Measurements from ENCODE around the gene IFI6. TPM values are rescaled to one million over a fixed set of nuclear protein-coding genes. Genes with fewer than 3 reads are reported as not detected.
"Not testable (repeated sequence)": the region's sequence is repeated elsewhere in the genome, so short reads cannot be mapped to it uniquely, and the experiment has no call there.

Gene IFI6
- total RNA-seq, 6 experiments from 2014 or later, result 9.5 to 45.7 (median 33.2) TPM

DNA sequence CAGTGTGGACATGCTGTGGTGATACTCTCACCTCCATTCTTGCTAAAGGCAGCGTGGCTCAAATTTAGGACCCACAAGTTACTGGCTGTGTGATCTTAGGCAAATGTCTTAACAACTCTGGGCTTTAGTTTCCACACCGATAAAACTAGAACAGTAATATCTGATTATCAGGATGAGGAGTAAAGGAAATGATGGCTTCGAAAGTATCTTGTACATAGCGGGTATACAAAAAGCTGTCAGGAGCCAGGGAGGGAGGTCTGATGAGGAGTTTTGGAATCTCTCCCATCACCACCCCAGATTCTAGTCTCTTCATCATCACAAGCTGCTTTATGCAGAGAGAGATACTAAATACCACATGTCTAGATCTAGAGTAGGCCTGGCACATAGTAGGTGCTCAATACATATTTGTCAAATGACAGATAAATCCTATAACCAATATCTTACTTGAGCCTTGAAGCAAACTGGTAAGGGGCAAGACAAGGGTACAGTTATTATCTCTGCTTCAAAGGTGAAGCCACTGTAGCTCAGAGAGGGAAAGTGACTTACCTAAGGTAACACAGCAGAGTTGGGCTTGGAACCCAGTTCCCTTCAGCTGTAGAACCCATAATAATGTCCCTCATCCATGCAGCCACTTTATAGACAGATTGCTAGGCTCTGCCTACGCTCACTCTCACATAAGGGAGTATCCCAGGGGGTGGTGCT is 27.5 kb downstream of the IFI6 start:
- Histone ChIP-seq H3K27me3 (no peaks in the 10 kb centered on the region), H3K36me3 (no peaks in the 10 kb centered on the region), H3K27ac (no peak overlapping the region), H3K9me3 (no peaks in the 10 kb centered on the region), H3K4me1 (no peaks in the 10 kb centered on the region), H3K4me3 (no peak overlapping the region)
- no peak for DNase-seq
- no peak for ATAC-seq
- intact Hi-C loops (cut with DNase I), result no loop called here
- TF ChIP-seq POLR2A (IDR thresholded peaks at IDR 0.05), result no peak
- TF ChIP-seq, protein P1, sequence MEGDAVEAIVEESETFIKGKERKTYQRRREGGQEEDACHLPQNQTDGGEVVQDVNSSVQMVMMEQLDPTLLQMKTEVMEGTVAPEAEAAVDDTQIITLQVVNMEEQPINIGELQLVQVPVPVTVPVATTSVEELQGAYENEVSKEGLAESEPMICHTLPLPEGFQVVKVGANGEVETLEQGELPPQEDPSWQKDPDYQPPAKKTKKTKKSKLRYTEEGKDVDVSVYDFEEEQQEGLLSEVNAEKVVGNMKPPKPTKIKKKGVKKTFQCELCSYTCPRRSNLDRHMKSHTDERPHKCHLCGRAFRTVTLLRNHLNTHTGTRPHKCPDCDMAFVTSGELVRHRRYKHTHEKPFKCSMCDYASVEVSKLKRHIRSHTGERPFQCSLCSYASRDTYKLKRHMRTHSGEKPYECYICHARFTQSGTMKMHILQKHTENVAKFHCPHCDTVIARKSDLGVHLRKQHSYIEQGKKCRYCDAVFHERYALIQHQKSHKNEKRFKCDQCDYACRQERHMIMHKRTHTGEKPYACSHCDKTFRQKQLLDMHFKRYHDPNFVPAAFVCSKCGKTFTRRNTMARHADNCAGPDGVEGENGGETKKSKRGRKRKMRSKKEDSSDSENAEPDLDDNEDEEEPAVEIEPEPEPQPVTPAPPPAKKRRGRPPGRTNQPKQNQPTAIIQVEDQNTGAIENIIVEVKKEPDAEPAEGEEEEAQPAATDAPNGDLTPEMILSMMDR (IDR thresholded peaks at IDR 0.05), result no peak
- WGBS (ENCODE audit: insufficient coverage, low coverage, low lambda C conversion rate, missing lambda C conversion rate), result 77% methylated on average over 5 of the region's 5 CpGs

DNA sequence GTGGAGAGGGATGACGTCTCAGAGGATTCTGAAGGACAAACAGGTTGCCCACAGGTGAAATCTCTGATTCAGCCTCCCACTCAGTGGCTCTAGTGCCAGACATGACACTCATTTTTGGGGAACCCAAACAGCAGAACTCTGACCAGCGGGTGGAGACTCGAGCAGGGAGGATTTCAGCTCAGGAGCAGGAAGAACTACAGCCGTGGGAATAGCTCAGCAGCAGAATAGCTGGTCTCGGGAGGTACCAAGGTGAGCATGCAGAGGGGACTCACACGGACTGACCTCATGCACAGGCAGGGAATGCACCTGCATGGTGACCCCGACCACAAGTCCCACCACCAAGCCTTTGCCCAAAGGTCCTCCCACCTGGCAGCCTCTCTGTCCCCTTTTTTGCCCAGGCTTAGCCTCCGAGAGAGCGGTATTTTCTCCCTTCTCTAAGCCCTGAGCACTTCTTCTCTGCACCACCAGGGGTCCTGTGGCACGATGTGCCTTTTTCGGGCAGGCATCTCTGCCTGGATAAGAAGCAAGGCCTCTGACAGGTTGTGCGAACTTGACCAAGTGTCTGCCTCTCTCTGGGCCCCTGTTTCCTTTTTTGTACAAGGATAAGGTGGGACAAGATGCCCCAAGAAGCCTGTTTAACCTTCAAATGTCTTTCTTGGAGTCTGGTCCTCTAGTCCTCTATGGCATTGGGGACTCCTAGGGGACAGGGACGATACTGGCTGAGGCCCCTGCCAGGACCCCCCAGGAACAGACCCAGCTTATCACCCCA is 28.2 kb downstream of the IFI6 start:
- no peak for TF ChIP-seq POLR2A (IDR thresholded peaks at IDR 0.05)
- TF ChIP-seq, protein P1 (IDR thresholded peaks at IDR 0.05), result peak; percentile 62 to 75 (median 66)
- no peak for DNase-seq
- Histone ChIP-seq H3K9me3 (no peaks in the 10 kb centered on the region), H3K27ac (no peak overlapping the region), H3K4me1 (no peaks in the 10 kb centered on the region), H3K4me3 (no peak overlapping the region), H3K27me3 (no peaks in the 10 kb centered on the region), H3K36me3 (no peaks in the 10 kb centered on the region)
- 18% methylated on average over 6 of the region's 13 CpGs for WGBS (ENCODE audit: insufficient coverage, low coverage, low lambda C conversion rate, missing lambda C conversion rate)
- ATAC-seq, result peak; percentile 76 to 92 (median 82)
- intact Hi-C loops (cut with DNase I), result no loop called here

DNA sequence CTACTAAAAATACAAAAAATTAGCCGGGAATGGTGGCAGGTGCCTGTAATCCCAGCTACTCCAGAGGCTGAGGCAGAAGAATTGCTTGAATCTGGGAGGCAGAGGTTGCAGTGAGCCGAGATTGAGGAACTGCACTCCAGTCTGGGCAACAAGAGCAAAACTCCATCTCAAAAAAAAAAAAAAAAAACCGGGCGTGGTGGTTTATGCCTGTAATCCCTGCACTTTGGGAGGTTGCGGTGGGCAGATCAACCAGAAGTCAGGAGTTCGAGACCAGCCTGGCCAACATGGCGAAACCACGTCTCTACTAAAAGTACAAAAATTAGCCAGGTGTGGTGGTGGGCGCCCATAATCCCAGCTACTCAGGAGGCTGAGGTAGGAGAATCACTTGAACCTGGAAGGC is 31.5 kb downstream of the IFI6 start:
- intact Hi-C loops (cut with DNase I); DNase-seq; H3K4me3 ChIP-seq; ATAC-seq; H3K9me3 ChIP-seq; H3K36me3 ChIP-seq; H3K27ac ChIP-seq; H3K27me3 ChIP-seq; H3K4me1 ChIP-seq: not testable (repeated sequence)
- WGBS (ENCODE audit: insufficient coverage, low coverage, low lambda C conversion rate, missing lambda C conversion rate), result 84% methylated on average over 8 of the region's 9 CpGs

DNA sequence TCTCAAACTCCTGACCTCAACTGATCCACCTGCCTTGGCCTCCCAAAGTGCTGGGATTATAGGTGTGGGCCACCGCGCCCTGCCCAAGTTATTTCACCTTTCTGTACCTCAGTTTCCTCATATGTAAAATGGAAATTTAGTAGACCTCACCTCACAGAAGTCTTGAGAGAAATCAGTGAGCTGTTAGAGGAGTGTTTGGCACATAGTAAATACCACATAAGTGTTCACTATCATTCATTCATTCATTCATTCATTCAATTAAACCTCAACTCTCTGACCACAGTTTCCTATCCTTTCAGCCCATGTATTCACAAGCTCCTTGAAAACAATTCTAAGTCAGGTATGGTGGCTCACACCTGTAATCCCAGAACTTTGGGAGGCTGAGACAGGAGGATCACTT is 33.2 kb downstream of the IFI6 start:
- DNase-seq (no peak), ATAC-seq (no peak)
- intact Hi-C loops (cut with DNase I), result no loop called here
- Histone ChIP-seq H3K27me3 (no peaks in the 10 kb centered on the region), H3K27ac (no peak overlapping the region), H3K4me1 (no peaks in the 10 kb centered on the region), H3K9me3 (no peaks in the 10 kb centered on the region), H3K4me3 (no peak overlapping the region), H3K36me3 (no peaks in the 10 kb centered on the region)
- TF ChIP-seq, protein P1 (IDR thresholded peaks at IDR 0.05), result no peak
- no peak for TF ChIP-seq POLR2A (IDR thresholded peaks at IDR 0.05)
- 100% methylated on average over 1 of the region's 2 CpGs for WGBS (ENCODE audit: insufficient coverage, low coverage, low lambda C conversion rate, missing lambda C conversion rate)

DNA sequence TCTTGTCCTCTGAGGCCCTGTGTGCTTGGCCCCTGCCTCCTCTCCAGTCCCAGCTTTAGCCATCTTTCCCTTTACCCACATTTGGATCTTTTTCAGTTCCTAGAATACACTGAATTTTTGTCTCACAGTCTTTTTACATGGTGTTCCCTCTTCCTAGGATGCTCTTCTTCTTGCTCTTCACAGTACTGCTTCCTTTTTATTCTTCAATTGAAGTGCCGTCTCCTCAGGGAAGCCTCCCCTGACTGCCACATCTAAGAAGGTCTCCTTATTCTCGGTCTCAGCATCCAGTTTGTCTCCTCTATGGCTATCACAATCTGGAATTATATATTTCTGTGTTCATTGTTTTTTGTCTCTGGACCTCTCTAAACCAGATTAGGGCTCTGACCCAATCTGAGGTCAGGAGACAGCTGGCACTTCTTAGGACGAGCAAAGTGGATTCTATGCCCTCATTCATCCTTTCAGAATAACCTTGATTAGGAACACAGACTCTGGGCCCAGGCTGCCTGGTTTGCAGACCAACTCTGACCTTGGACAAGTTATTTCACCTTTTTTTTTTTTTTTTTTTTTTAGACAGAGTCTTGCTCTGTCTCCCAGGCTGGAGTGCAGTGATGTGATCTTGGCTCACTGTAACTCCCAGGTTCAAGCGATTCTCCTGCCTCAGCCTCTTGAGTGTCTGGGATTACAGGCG is 33.8 kb downstream of the IFI6 start:
- DNase-seq, result no peak
- Histone ChIP-seq H3K27me3 (no peaks in the 10 kb centered on the region), H3K4me3 (no peak overlapping the region), H3K9me3 (no peaks in the 10 kb centered on the region), H3K36me3 (no peaks in the 10 kb centered on the region), H3K27ac (no peak overlapping the region), H3K4me1 (no peaks in the 10 kb centered on the region)
- intact Hi-C loops (cut with DNase I), result no loop called here
- ATAC-seq, result no peak
- WGBS (ENCODE audit: insufficient coverage, low coverage, low lambda C conversion rate, missing lambda C conversion rate), result 75% methylated on average over 5 of the region's 5 CpGs
- TF ChIP-seq, protein P1 (IDR thresholded peaks at IDR 0.05), result no peak
- no peak for TF ChIP-seq POLR2A (IDR thresholded peaks at IDR 0.05)

Measured in right lobe of liver (tissue), 6 donors.